Activated CD4-positive, alpha-beta T cell treated with anti-CD3 and anti-CD28 coated beads, Interleukin-2, amount 50 U/mL, for 1 hour (primary cell): Measurements from ENCODE around the gene ZDHHC17.
A peak's percentile ranks its signal among the peaks of the same experiment; 100 is the strongest.
"Not testable (repeated sequence)": the region's sequence is repeated elsewhere in the genome, so short reads cannot be mapped to it uniquely, and the experiment has no call there.

Experiments used
- DNase-seq: peaks from one replicate; pipeline ENCODE4 v3.0.0-alpha.2; 2020

ZDHHC17 gene

GRCh38 chr12:76763746-76764675 is at the start of gene ZDHHC17:
Gene ZDHHC17 (plus strand): TSS chr12:76764115. CDS start chr12:76764237, 122 bp downstream.
- peak; percentile 89 for DNase-seq

- no peak for DNase-seq
These were observed 49.5 kb upstream of the ZDHHC17 start for GRCh38 chr12:76714415-76714814.

- no peak for DNase-seq
These were observed 49.1 kb upstream of the ZDHHC17 start for GRCh38 chr12:76714861-76715260.

GRCh38 chr12:76715332-76715731 is 48.6 kb upstream of the ZDHHC17 start:
- no peak for DNase-seq

- no peak for DNase-seq
These were observed 46.6 kb upstream of the ZDHHC17 start for GRCh38 chr12:76717314-76717713.

GRCh38 chr12:76719171-76720041 is 44.5 kb upstream of the ZDHHC17 start:
- no peak for DNase-seq

GRCh38 chr12:76720068-76720467 is 43.8 kb upstream of the ZDHHC17 start:
- no peak for DNase-seq

GRCh38 chr12:76726626-76727025 is 37.3 kb upstream of the ZDHHC17 start:
- DNase-seq = no peak

- not testable (repeated sequence) for DNase-seq
These were observed 31.7 kb upstream of the ZDHHC17 start for GRCh38 chr12:76732188-76732587.

GRCh38 chr12:76737689-76738088 is 26.2 kb upstream of the ZDHHC17 start:
- not testable (repeated sequence) for DNase-seq

GRCh38 chr12:76738824-76739579 is 24.9 kb upstream of the ZDHHC17 start:
- DNase-seq = no peak

- DNase-seq = no peak
These were observed 24.0 kb upstream of the ZDHHC17 start for GRCh38 chr12:76739896-76740295.

- DNase-seq = no peak
These were observed 23.4 kb upstream of the ZDHHC17 start for GRCh38 chr12:76740501-76740900.

GRCh38 chr12:76745343-76745742 is 18.6 kb upstream of the ZDHHC17 start:
- DNase-seq = no peak

- DNase-seq = no peak
These were observed 17.4 kb upstream of the ZDHHC17 start for GRCh38 chr12:76746516-76746915.

GRCh38 chr12:76747245-76747644 is 16.7 kb upstream of the ZDHHC17 start:
- DNase-seq = no peak

GRCh38 chr12:76755829-76756379 is 8.0 kb upstream of the ZDHHC17 start:
- no peak for DNase-seq

GRCh38 chr12:76757694-76758093 is 6.2 kb upstream of the ZDHHC17 start:
- no peak for DNase-seq

GRCh38 chr12:76762601-76762980 is 1.3 kb upstream of the ZDHHC17 start:
- DNase-seq = no peak

GRCh38 chr12:76764856-76765255 is 941 bp downstream of the ZDHHC17 start:
- DNase-seq = no peak

GRCh38 chr12:76765598-76765997 is 1.7 kb downstream of the ZDHHC17 start:
- DNase-seq = no peak

GRCh38 chr12:76766161-76766560 is 2.2 kb downstream of the ZDHHC17 start:
- no peak for DNase-seq

GRCh38 chr12:76768576-76768975 is 4.7 kb downstream of the ZDHHC17 start:
- no peak for DNase-seq
